Measurements from ENCODE around the gene GABBR2.

GRCh38 chr9:98365227-98365669 is 343.5 kb downstream of the GABBR2 start:
- TF ChIP-seq POLR2A (IDR thresholded peaks at IDR 0.05; ENCODE audit: low read depth, low read length) (no peak), TAF1 (IDR thresholded peaks at IDR 0.05; ENCODE audit: borderline replicate concordance, low read depth, low read length) (no peak)

Measured in GM12892 (cell line).